Erythroblast (primary cell): Measurements from ENCODE around the gene ITGA2B.

Experiments
- GATA1 ChIP-seq: IDR thresholded peaks from 2 replicates; pipeline ENCODE4 v1.6.1; 2011; ENCODE audit warnings: low read depth, mild to moderate bottlenecking, control low read depth, low read length, moderate library complexity
- POLR2A ChIP-seq: IDR thresholded peaks from 2 replicates; pipeline ENCODE4 v1.6.1; 2011; ENCODE audit warnings: mild to moderate bottlenecking, low read length

GRCh38 chr17:44394833-44395232 is 5.4 kb upstream of the ITGA2B start:
- TF ChIP-seq POLR2A (no peak), GATA1 (no peak)
